Activated CD4-positive, alpha-beta T cell treated with anti-CD3 and anti-CD28 coated beads for 36 hours (primary cell): ENCODE data around the gene AAK1. TPM values are rescaled to one million over a fixed set of nuclear protein-coding genes. Genes with fewer than 3 reads are reported as not detected.

Source experiments
- ATAC-seq: fragments of 200-7000 bp; cut with Tn5 transposase; one replicate; pipeline ENCODE4 v1.10.0; 2021; ENCODE audit warnings: mild to moderate bottlenecking, moderate library complexity
- CTCF ChIA-PET: fragments of 350-600 bp; sonication (Branson Sonifier 250); formaldehyde crosslinking; loops from one replicate; lab custom pipeline; 2021; ENCODE audit warnings: antibody characterized with exemption; lab: Charles Lee
- POLR2A ChIA-PET: fragments of 350-600 bp; sonication (Branson Sonifier 250); formaldehyde crosslinking; loops from one replicate; lab custom pipeline; 2021; ENCODE audit warnings: antibody characterized with exemption, inconsistent platforms; lab: Charles Lee
- DNase-seq: peaks from one replicate; pipeline ENCODE4 v3.0.0-alpha.2; 2020
- H3K27ac Mint-ChIP-seq: one replicate; pipeline ENCODE4 v1.8.0; 2021; ENCODE audit warnings: mixed read lengths
- H3K27me3 Mint-ChIP-seq: one replicate; pipeline ENCODE4 v1.8.0; 2021; ENCODE audit warnings: mixed read lengths
- H3K36me3 Mint-ChIP-seq: one replicate; pipeline ENCODE4 v1.8.0; 2021; ENCODE audit warnings: low read depth, mixed read lengths
- H3K4me1 Mint-ChIP-seq: one replicate; pipeline ENCODE4 v1.8.0; 2021; ENCODE audit warnings: mixed read lengths
- H3K4me3 Mint-ChIP-seq: one replicate; pipeline ENCODE4 v1.8.0; 2021; ENCODE audit warnings: mild to moderate bottlenecking, moderate library complexity, mixed read lengths
- H3K9me3 Mint-ChIP-seq: one replicate; pipeline ENCODE4 v1.8.0; 2021; ENCODE audit warnings: low read depth, mixed read lengths
- intact Hi-C, 2 experiments: fragments of 100-400 bp; cut with DNase I in 1 of 2; cut with micrococcal nuclease in 1 of 2; formaldehyde crosslinking; loops; one replicate each; pipeline versions ENCODE4 v1.14.2 to v1.15.1; 2022 to 2024; cut with DNase I, micrococcal nuclease
- total RNA-seq, 2 experiments: library from RNA; stranded (reverse); gene quantifications; one replicate each; pipeline ENCODE4 v1.2.3, GENCODE V29; 2021

Gene AAK1
- 100 to 1,000 TPM in 1 of 2 experiments, 10 to 100 TPM in 1; 95.9 to 104 TPM for total RNA-seq

DNA sequence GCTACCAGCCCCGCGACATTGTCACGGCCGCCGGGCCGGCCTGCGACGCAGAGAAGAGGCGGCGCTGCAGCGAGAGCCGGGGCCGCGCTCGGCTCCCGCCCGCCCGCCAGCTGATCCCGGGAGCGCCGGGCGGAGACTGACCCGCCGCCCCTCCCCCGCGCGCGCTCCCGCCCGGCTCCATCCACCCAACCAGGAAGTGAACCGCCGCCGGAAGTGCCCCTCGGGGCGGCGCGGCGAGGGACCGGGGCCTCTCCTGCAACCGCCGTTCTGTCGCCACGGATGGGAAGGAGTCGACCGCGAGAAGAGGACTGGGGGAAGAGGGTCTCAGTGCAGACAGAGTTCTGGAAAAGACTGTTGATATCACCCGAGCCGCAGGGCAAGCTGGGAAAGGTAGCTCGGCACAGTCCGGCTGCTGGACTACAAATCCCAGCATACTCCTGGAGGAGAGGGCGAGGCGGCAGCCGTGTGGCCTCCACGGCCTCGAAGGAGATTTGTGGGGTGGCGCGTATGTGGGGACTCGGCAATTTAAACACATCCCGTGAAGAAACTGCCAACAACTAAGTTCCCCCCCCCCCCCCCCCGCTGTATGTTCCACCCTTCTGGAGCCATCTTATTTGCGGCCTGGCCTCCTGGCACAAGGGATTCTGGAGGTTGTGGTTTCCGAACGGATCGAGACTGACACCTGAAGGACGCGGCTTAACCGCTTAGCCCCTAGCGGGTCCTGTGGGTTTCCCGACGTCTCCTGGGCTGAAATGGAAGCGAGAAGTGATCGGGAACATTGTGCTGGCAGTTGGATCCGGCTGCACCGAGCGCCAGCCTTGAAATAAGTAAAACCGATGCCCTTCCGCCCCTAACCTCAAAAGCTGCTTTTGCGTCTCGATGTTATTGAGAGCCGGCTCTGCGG lies at the start of gene AAK1:
Gene AAK1 (minus strand): TSS at position 138 of the 904 bp plus-strand sequence. CDS start 699 bp downstream, outside the sequence.
- ATAC-seq = peak; percentile 60
- intact Hi-C loops = loop anchor here (1.0 to 10.0 kb wide), 22 partner anchors 15 to 1177 kb away; partner anchors contain the start of genes PCBP1 (in 2 of the 2), APLF (in 1 of the 2), FBXO48 (in 1 of the 2) and GFPT1 (in 1 of the 2)

DNA sequence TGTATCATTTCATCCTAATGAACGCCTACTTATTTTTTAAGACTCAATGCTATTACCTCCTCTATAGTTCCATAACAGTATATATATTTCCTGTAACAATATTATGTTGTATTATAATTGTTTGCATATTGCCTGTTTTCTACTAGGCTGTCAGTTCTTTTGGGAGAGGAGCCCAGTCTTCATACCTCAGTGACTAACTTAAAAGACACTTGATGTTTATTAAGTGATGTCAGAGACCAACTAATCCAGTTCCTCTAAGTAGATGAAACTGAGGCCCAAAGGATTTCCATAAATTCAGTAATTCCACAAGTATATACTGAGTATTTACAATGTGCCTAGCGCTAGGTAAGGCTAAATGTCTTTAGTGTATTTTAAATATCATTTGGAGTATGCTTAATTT lies 48.9 kb upstream of the AAK1 start:
- DNase-seq = no peak
- Mint-ChIP-seq H3K27me3 (no peaks in the 10 kb centered on the region), H3K36me3 (no peaks in the 10 kb centered on the region), H3K4me3 (no peak overlapping the region), H3K27ac (no peak overlapping the region), H3K9me3 (no peaks in the 10 kb centered on the region), H3K4me1 (peaks cover 86% of the 10 kb centered on the region)
- ATAC-seq = no peak
- POLR2A ChIA-PET = no interaction called here
- intact Hi-C loops = no loop called here
- CTCF ChIA-PET = no interaction called here

More for the DNA sequence above, at the start of gene AAK1:
- POLR2A ChIA-PET = interaction anchor here (0.5 to 2.9 kb wide), 10 partner anchors 8 to 614 kb away, joined by 3 to 12 read pairs (median 4); partner anchors contain the start of gene C2orf42
- peak within 1 kb of the TSS; percentile 82 for H3K4me3 Mint-ChIP-seq
- peaks cover 50% of the 10 kb centered on the region for H3K4me1 Mint-ChIP-seq
- H3K9me3 Mint-ChIP-seq = peaks cover 3% of the 10 kb centered on the region
- H3K27ac Mint-ChIP-seq = peak within 1 kb of the TSS; percentile 99
- peaks cover 35% of the 10 kb centered on the region for H3K36me3 Mint-ChIP-seq
- peak; percentile 94 for DNase-seq
- CTCF ChIA-PET = interaction anchor here (0.6 to 4.0 kb wide), 10 partner anchors 17 to 173 kb away, joined by 3 to 24 read pairs (median 9); no protein-coding TSS in a partner anchor
- no peaks in the 10 kb centered on the region for H3K27me3 Mint-ChIP-seq

DNA sequence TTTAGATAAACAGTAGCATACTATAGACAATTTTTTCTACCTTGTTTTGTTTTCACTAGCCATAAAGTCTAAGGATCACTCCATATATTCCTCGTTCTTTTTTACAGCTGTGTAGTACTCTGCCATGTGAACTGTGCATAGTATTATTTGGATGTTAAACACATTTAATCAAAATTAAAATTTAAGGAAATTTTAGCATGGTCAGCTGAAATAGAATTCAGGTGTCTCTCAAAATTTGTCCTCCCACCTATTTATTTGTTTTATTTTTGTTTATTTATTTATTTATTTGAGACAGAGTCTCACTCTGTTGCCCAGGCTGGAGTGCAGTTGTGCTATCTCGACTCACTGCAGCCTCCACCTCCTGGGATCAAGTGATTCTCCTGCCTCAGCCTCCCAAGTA lies 46.4 kb upstream of the AAK1 start:
- no peak overlapping the region for H3K4me3 Mint-ChIP-seq
- ChIA-PET CTCF (interaction anchor here (1.0 kb wide), 1 partner anchor 13 kb away, joined by 3 read pairs; no protein-coding TSS in a partner anchor), POLR2A (no interaction called here)
- H3K9me3 Mint-ChIP-seq = no peaks in the 10 kb centered on the region
- DNase-seq = no peak
- H3K27me3 Mint-ChIP-seq = no peaks in the 10 kb centered on the region
- H3K27ac Mint-ChIP-seq = no peak overlapping the region
- ATAC-seq = no peak
- intact Hi-C loops = loop anchor here in 1 of 2 experiments (2.0 kb wide), 1 partner anchor 15 kb away; no protein-coding TSS in a partner anchor
- H3K4me1 Mint-ChIP-seq = peaks cover 76% of the 10 kb centered on the region
- H3K36me3 Mint-ChIP-seq = no peaks in the 10 kb centered on the region

- peak overlapping the region; percentile 81 for H3K27ac Mint-ChIP-seq
Observed at GRCh38 chr2:69689466-69689865, 45.9 kb upstream of the AAK1 start.

DNA sequence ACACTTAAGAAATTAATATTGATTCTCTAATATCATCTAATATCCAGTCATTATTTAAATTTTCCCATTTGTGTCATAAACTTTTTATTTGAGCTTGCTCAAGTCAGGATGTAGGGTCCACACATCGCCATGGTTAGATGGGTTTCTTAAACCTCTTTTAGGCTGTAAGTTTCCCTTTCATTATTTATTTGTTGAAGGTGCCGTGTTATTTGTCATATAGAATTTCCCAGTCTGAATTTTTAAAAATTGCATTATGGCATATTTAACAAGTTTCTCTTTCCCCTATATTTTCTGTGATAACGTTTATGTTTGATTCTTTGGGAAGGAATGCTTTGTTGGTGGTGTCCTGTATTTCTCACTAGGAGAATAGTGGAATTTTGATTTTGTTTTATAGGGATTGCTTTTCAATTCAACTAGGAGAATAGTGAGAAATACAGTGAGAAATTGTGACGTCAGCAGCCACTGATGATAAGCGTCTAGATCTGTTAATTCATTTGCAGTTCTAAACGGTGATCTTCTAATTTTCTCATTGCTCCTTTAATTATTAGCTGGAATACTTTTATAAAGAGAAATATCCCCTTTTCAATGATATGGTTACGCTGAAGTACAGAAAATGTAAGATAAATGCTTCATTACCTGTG lies 44.6 kb upstream of the AAK1 start:
- Mint-ChIP-seq H3K27me3 (no peaks in the 10 kb centered on the region), H3K27ac (no peak overlapping the region), H3K36me3 (no peaks in the 10 kb centered on the region), H3K9me3 (no peaks in the 10 kb centered on the region), H3K4me3 (no peak overlapping the region), H3K4me1 (peaks cover 79% of the 10 kb centered on the region)
- no peak for DNase-seq
- ATAC-seq = no peak
- intact Hi-C loops = loop anchor here in 1 of 2 experiments (2.0 kb wide), 1 partner anchor 13 kb away; no protein-coding TSS in a partner anchor
- POLR2A ChIA-PET = no interaction called here
- CTCF ChIA-PET = interaction anchor here (0.6 to 1.6 kb wide), 3 partner anchors 9 to 123 kb away, joined by 3 to 4 read pairs (median 3); no protein-coding TSS in a partner anchor

More at GRCh38 chr2:69689466-69689865, 45.9 kb upstream of the AAK1 start:
- H3K4me3 Mint-ChIP-seq = peak overlapping the region; percentile 25
- H3K9me3 Mint-ChIP-seq = no peaks in the 10 kb centered on the region
- no peaks in the 10 kb centered on the region for H3K36me3 Mint-ChIP-seq
- no peak for ATAC-seq
- DNase-seq = no peak
- CTCF ChIA-PET = interaction anchor here (1.0 kb wide), 1 partner anchor 12 kb away, joined by 3 read pairs; no protein-coding TSS in a partner anchor
- intact Hi-C loops = loop anchor here in 1 of 2 experiments (2.0 kb wide), 1 partner anchor 15 kb away; no protein-coding TSS in a partner anchor
- H3K27me3 Mint-ChIP-seq = no peaks in the 10 kb centered on the region
- H3K4me1 Mint-ChIP-seq = peaks cover 77% of the 10 kb centered on the region
- POLR2A ChIA-PET = no interaction called here

DNA sequence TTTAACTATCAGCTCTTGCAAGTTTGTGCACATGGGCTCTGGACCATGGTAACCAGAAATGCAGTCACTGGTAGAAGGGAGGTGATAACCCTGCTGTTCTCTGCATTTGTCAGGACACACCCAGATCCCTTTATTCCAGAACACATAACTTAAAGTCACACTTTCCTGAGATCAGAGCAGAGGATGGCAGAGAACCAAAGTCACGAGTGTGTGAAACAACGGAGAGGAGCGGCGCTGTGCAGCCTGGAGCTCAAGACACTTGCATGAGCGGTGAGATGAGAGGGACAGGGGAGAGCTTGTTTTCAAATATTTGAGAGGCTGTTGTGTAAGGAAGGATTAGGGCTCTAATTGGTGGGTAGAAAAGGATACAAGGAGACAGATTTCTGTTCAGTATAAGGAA lies 43.3 kb upstream of the AAK1 start:
- Mint-ChIP-seq H3K27ac (no peak overlapping the region), H3K4me1 (peaks cover 73% of the 10 kb centered on the region), H3K27me3 (no peaks in the 10 kb centered on the region), H3K4me3 (no peak overlapping the region), H3K9me3 (no peaks in the 10 kb centered on the region), H3K36me3 (no peaks in the 10 kb centered on the region)
- ChIA-PET CTCF (interaction anchor here (0.8 to 1.6 kb wide), 2 partner anchors 8 to 130 kb away, joined by 3 read pairs; no protein-coding TSS in a partner anchor), POLR2A (interaction anchor here (1.2 kb wide), 1 partner anchor 42 kb away, joined by 4 read pairs; no protein-coding TSS in a partner anchor)
- intact Hi-C loops = no loop called here
- no peak for ATAC-seq
- DNase-seq = no peak

DNA sequence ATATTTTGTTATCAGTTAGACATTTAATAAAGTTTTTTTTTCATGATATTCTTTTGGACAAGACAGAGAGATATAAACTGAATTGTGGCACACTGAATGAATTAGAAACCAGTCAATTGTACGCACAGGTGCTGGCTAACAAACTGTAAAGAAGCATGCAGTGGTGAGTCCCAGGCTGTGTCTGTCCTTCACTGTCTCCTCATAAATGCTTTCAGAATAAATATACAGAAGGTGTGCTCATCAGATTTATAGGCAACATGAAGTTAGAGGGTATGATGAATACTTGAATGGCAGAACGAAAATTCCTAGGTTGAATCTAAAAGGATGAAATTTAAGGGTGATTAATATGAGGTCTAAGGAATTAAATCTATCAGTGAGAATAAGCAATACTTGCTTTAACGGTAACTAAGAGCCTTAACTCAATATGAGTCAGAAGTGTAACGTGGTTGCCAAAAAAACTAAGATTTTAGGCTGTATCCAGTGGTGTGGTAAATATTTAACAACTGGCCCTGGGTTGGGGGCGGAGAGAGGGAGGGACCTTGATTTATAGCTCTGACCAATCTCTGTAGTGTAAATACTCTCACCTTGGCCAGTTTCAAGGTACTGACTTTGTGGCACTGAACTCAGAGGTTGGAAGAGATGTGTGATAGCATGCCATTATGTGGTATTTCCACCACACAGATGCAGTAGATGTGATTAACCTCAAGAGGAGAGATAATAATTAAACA lies 41.9 kb upstream of the AAK1 start:
- H3K27me3 Mint-ChIP-seq = no peaks in the 10 kb centered on the region

DNA sequence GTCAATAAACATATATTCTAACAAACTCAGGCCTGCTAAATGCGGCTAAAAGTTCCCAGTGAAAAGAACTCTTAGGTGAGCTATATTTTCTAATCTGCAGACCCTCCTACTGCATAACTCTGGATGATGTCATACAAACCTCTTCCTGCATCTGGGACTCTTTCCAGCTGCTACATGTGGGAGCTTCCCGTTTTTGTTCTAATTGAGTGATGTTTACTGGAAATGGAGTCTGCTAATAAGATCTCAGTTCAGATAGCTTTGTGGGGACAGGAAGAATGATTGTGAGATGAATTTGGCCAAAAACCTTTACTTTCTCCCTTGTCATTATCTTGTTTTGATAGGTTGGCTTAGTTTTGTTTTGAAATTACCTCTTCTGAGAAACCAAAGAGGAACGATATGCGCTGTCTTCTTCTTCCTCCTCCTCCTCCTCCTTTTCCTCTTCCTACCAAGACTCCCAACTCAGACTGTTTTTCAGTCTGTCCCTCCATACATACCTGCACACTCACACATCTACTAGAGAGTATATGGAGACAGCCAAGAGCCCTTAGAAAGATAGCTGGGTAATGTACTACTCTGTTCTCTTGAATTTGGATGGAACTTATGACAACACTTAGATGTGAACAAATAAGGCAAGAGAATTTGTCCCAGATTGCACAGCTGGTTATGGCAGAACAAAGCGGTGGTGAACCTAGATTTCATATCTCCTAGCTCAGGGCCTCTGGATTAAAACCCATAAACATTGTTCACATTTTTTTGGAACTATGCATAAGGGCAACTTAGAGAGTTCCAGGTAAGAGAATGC lies 39.8 kb upstream of the AAK1 start:
- ChIA-PET CTCF (interaction anchor here (0.6 to 2.5 kb wide), 18 partner anchors 10 to 339 kb away, joined by 3 to 9 read pairs (median 4); no protein-coding TSS in a partner anchor), POLR2A (interaction anchor here (1.1 kb wide), 1 partner anchor 13 kb away, joined by 3 read pairs; no protein-coding TSS in a partner anchor)
- Mint-ChIP-seq H3K9me3 (no peaks in the 10 kb centered on the region), H3K4me1 (peaks cover 59% of the 10 kb centered on the region), H3K27ac (peak overlapping the region; percentile 87), H3K36me3 (peaks cover 3% of the 10 kb centered on the region), H3K27me3 (no peaks in the 10 kb centered on the region), H3K4me3 (peak overlapping the region; percentile 63)
- peak; percentile 67 for ATAC-seq
- no peak for DNase-seq
- intact Hi-C loops = loop anchor here (2.0 kb wide), 2 partner anchors 35 to 39 kb away; no protein-coding TSS in a partner anchor

More for the DNA sequence above, 41.9 kb upstream of the AAK1 start:
- Mint-ChIP-seq H3K4me3 (no peak overlapping the region), H3K9me3 (no peaks in the 10 kb centered on the region), H3K27ac (no peak overlapping the region), H3K4me1 (peaks cover 66% of the 10 kb centered on the region), H3K36me3 (peaks cover 3% of the 10 kb centered on the region)
- DNase-seq (peak; percentile 58), ATAC-seq (peak; percentile 72)
- POLR2A ChIA-PET = no interaction called here
- CTCF ChIA-PET = no interaction called here
- intact Hi-C loops = no loop called here

DNA sequence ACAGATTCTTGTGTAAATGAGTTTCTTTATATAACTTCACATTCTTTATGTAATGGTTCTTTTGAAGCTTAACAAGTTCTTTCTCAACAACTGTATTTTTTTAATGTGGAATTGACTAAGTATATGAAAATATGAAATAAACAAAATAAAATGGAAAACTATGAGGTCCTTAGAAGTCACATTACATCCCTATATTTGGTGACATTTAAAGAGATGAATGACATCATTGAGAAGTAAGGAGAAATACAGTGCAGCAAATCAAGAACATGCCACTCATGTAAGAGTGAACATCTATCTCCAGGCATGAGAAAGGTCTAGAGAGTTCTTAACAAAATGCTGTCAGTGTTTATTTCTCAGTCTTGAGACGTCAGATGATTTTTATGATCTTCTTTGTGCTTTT lies 39.0 kb upstream of the AAK1 start:
- Mint-ChIP-seq H3K36me3 (peaks cover 3% of the 10 kb centered on the region), H3K9me3 (no peaks in the 10 kb centered on the region), H3K27ac (peak overlapping the region; percentile 87), H3K4me3 (no peak overlapping the region), H3K27me3 (no peaks in the 10 kb centered on the region), H3K4me1 (peaks cover 65% of the 10 kb centered on the region)
- intact Hi-C loops = loop anchor here (2.0 kb wide), 2 partner anchors 34 to 38 kb away; no protein-coding TSS in a partner anchor
- DNase-seq = no peak
- ChIA-PET CTCF (interaction anchor here (1.1 to 2.5 kb wide), 6 partner anchors 11 to 117 kb away, joined by 3 to 9 read pairs (median 4); no protein-coding TSS in a partner anchor), POLR2A (interaction anchor here (1.1 kb wide), 1 partner anchor 14 kb away, joined by 3 read pairs; no protein-coding TSS in a partner anchor)
- ATAC-seq = no peak
